Nephron (organoid): Measurements from ENCODE around the gene DNMT3B.

Experiments used
- H3K27ac Mint-ChIP-seq, 3 experiments: 2 replicates each; pipeline ENCODE4 v1.8.0; 2020; ENCODE audit warnings: mixed read lengths in 3 of 3, mild to moderate bottlenecking in 2 of 3, moderate library complexity in 1 of 3
- H3K27me3 Mint-ChIP-seq: 2 replicates; pipeline ENCODE4 v1.8.0; 2021; ENCODE audit warnings: low read depth, mild to moderate bottlenecking, moderate library complexity, mixed read lengths
- H3K36me3 Mint-ChIP-seq: 2 replicates; pipeline ENCODE4 v1.8.0; 2020; ENCODE audit warnings: low read depth, mixed read lengths
- H3K4me1 Mint-ChIP-seq: 2 replicates; pipeline ENCODE4 v1.8.0; 2020; ENCODE audit warnings: mixed read lengths
- H3K4me3 Mint-ChIP-seq, 3 experiments: 2 replicates each; pipeline ENCODE4 v1.8.0; 2020; ENCODE audit warnings: mild to moderate bottlenecking in 3 of 3, mixed read lengths in 3 of 3, moderate library complexity in 2 of 3
- H3K9me3 Mint-ChIP-seq: 2 replicates; pipeline ENCODE4 v1.8.0; 2020; ENCODE audit warnings: mixed read lengths
- TF ChIP-seq, protein P1 (sequence below), 3 experiments: fragments of 200-600 bp; sonication (generic); IDR thresholded peaks; one replicate each; pipeline ENCODE4 v1.5.0; 2021; ENCODE audit warnings: antibody characterized with exemption in 3 of 3; ENCODE audit not compliant: unreplicated experiment in 3 of 3

The DNMT3B gene

DNA sequence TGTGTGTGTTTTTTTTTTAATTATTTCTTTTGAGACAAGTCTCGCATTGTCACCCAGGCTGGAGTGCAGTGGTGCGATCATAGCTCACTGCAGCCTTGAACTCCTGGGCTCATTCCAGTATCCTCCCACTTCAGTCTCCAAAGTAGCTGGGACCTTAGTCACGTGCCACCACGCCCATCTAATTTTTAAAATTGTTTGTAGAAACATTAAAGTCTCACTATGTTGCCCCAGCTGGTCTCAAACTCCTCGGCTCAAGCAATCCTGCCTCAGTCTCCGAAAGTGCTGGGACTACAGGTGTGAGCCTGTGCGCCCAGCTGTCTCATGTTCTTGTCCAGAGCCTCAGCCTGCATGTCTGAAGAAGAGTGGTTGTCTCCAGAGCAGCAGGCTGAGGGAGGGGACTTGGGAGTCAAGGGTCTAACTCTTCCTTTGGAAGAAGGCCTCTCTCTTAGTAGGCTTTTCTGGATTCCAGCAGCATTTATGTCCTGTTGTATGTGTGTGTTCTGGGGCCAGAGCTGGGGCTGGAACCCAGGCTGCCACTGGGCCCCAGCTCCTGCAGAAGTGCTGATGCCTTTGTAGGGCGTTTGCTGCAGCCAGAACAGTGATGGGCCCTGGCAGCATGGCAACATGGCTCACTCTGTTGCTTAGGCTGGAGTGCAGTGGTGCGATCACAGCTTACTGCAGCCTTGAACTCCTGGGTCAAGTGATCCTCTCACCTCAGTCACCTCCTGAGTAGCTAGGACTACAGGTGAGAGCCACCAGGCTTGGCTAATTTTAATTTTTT is 5.4 kb downstream of the DNMT3B start:
- TF ChIP-seq, protein P1, sequence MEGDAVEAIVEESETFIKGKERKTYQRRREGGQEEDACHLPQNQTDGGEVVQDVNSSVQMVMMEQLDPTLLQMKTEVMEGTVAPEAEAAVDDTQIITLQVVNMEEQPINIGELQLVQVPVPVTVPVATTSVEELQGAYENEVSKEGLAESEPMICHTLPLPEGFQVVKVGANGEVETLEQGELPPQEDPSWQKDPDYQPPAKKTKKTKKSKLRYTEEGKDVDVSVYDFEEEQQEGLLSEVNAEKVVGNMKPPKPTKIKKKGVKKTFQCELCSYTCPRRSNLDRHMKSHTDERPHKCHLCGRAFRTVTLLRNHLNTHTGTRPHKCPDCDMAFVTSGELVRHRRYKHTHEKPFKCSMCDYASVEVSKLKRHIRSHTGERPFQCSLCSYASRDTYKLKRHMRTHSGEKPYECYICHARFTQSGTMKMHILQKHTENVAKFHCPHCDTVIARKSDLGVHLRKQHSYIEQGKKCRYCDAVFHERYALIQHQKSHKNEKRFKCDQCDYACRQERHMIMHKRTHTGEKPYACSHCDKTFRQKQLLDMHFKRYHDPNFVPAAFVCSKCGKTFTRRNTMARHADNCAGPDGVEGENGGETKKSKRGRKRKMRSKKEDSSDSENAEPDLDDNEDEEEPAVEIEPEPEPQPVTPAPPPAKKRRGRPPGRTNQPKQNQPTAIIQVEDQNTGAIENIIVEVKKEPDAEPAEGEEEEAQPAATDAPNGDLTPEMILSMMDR (IDR thresholded peaks at IDR 0.05; ENCODE audit: unreplicated experiment in 3 of 3): no peak
- H3K9me3 Mint-ChIP-seq: no peaks in the 10 kb centered on the region
- H3K36me3 Mint-ChIP-seq: no peaks in the 10 kb centered on the region
- peaks cover 8% of the 10 kb centered on the region for H3K27me3 Mint-ChIP-seq
- no peak overlapping the region for H3K27ac Mint-ChIP-seq
- no peak overlapping the region for H3K4me3 Mint-ChIP-seq
- peaks cover 8% of the 10 kb centered on the region for H3K4me1 Mint-ChIP-seq

DNA sequence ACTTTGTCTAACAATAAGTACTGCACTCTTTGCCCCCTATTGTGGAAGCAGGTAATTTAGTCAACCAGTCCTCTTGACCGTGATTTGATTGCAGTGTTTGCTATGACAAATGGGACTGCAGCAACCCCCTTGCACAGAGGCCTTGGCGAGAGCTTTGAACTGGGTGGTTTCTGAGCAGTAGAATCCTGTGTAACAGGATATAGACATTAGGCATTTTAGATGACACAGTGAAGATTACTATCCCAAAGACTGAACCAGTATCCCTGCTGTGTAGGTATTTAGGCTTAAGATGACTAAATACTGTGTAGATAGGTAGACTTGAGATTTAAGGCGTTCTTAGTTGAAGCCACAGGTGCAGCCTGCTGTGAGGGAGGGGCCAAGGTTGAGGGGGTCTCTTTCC is 9.9 kb downstream of the DNMT3B start:
- Mint-ChIP-seq H3K4me1 (peaks cover 11% of the 10 kb centered on the region), H3K27me3 (no peaks in the 10 kb centered on the region), H3K27ac (no peak overlapping the region), H3K4me3 (no peak overlapping the region), H3K9me3 (no peaks in the 10 kb centered on the region), H3K36me3 (no peaks in the 10 kb centered on the region)
- TF ChIP-seq, protein P1 (IDR thresholded peaks at IDR 0.05; ENCODE audit: unreplicated experiment in 3 of 3): no peak

DNA sequence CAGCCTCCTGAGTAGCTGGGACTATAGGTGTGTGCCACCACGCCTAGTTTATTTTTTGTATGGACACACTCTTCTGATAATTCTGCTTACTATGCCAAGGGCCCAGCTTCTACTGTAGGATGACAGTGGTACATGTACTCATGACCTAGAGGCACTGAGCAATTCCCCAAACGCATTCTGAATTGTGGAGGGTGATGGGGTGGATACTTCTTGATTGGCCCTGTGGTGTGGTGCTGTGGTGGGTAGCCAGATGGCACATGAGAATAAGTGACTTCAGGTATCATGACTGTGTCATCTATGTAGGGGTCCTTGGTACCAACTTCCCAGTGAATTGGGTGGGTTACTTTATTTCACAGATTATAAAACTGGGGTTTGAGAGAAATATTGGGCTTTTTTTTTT is 11.0 kb downstream of the DNMT3B start:
- no peak overlapping the region for H3K4me3 Mint-ChIP-seq

DNA sequence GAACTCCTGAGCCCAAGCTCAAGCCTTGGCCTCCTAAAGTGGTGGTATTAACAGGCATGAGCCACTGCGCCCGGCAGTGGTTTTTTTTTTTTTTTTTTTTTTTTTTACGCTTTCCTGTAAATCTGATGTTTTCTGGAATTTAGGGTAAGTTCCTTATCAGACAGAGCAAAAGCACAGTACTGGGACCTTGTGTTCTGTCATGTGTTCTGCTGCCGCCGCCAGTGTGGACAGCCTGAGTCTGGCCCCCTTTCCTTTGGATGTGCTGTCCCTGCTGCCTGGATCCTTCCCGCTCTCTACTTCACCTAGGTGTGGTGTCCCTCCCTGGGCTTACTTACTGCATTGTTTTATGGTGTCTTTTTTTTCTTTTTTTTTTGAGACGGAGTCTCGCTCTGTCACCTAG is 11.7 kb downstream of the DNMT3B start:
- H3K27ac Mint-ChIP-seq: no peak overlapping the region
- TF ChIP-seq, protein P1 (IDR thresholded peaks at IDR 0.05; ENCODE audit: unreplicated experiment in 3 of 3): no peak
- peaks cover 18% of the 10 kb centered on the region for H3K4me1 Mint-ChIP-seq
- H3K36me3 Mint-ChIP-seq: no peaks in the 10 kb centered on the region
- no peaks in the 10 kb centered on the region for H3K27me3 Mint-ChIP-seq
- H3K4me3 Mint-ChIP-seq: no peak overlapping the region
- H3K9me3 Mint-ChIP-seq: no peaks in the 10 kb centered on the region

More for the DNA sequence above, 11.0 kb downstream of the DNMT3B start:
- TF ChIP-seq, protein P1 (IDR thresholded peaks at IDR 0.05; ENCODE audit: unreplicated experiment in 3 of 3): no peak
- H3K36me3 Mint-ChIP-seq: no peaks in the 10 kb centered on the region
- H3K4me1 Mint-ChIP-seq: peaks cover 18% of the 10 kb centered on the region
- no peaks in the 10 kb centered on the region for H3K9me3 Mint-ChIP-seq
- no peaks in the 10 kb centered on the region for H3K27me3 Mint-ChIP-seq
- H3K27ac Mint-ChIP-seq: no peak overlapping the region

DNA sequence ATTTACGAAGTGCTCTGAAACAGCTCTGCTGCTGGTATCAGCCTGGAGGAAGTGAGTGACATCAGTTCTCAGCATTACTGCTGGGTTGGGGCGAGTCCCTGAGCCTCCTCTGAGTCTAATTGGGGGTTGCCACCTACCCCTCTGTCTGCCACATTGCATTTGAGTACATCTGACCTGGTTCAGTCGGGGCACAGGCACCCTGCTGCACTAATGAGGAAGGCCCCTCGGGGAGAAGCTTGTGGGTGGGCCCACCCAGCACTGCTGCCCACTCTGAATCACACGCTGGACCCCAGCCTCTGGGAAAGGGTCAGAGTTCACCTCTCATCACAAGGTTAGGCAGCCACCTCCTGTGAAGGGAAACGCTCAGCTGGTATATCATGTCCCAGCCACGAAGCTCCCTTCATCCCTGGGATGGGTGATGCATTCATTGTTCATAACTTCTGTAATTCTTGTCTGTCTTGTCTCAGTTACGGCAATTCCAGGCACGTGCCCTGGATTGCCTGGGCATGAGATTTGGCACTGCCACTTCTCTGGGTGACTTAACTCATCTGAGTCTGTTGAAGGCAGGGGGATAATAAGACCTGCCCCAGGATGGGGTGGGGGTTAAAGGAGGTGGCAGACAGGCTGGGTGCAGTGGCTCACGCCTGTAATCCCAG is 13.3 kb downstream of the DNMT3B start:
- peak overlapping the region in 1 of 3 experiments; percentile 32 for H3K27ac Mint-ChIP-seq
- no peaks in the 10 kb centered on the region for H3K36me3 Mint-ChIP-seq
- H3K9me3 Mint-ChIP-seq: no peaks in the 10 kb centered on the region
- no peak overlapping the region for H3K4me3 Mint-ChIP-seq
- TF ChIP-seq, protein P1 (IDR thresholded peaks at IDR 0.05; ENCODE audit: unreplicated experiment in 3 of 3): no peak
- peaks cover 18% of the 10 kb centered on the region for H3K4me1 Mint-ChIP-seq
- no peaks in the 10 kb centered on the region for H3K27me3 Mint-ChIP-seq
